Measurements from ENCODE around the gene ITPR1. TPM values are rescaled to one million over a fixed set of nuclear protein-coding genes. Genes with fewer than 3 reads are reported as not detected.

ITPR1 gene
- total and polyA plus RNA-seq, 4 donors: 3.7 to 39.4 (median 8.2) TPM

- WGBS: 87% methylated on average over 4 of the region's 4 CpGs
- Histone ChIP-seq H3K4me3 (ENCODE audit: low read depth in 1 of 3, low read length in 3 of 3) (no peak overlapping the region), H3K36me3 (ENCODE audit: control insufficient read depth in 4 of 4, insufficient read depth in 3 of 4, low read depth in 1 of 4, low read length in 3 of 4) (no peaks in the 10 kb centered on the region), H3K9ac (ENCODE audit: low read depth in 1 of 2, low read length in 2 of 2) (no peak overlapping the region), H3K9me3 (ENCODE audit: control insufficient read depth in 4 of 4, low read length in 3 of 4) (no peaks in the 10 kb centered on the region), H3K27me3 (ENCODE audit: control insufficient read depth in 4 of 4, insufficient read depth in 4 of 4, low read length in 3 of 4) (no peaks in the 10 kb centered on the region), H3K4me1 (ENCODE audit: control insufficient read depth in 4 of 4, insufficient read depth in 4 of 4, low read length in 3 of 4) (peaks cover 1 to 11% (median 3%) of the 10 kb centered on the region in 4 donors), H3K27ac (ENCODE audit: low read depth in 1 of 2, low read length in 2 of 2) (no peak overlapping the region)
- no peak for TF ChIP-seq JUND (IDR thresholded peaks at IDR 0.05)
- no peak for DNase-seq (ENCODE audit: low spot score)
Observed at GRCh38 chr3:4776399-4776979, 283.3 kb downstream of the ITPR1 start.

GRCh38 chr3:4776980-4777581 lies 283.9 kb downstream of the ITPR1 start:
- DNase-seq (ENCODE audit: low spot score): no peak
- no peak for TF ChIP-seq HNF4G (IDR thresholded peaks at IDR 0.05)
- peak in 1 of 2 donors; percentile 7 for TF ChIP-seq RAD21 (IDR thresholded peaks at IDR 0.05)
- no peak for TF ChIP-seq ATF3 (IDR thresholded peaks at IDR 0.05)
- no peak for TF ChIP-seq YY1 (IDR thresholded peaks at IDR 0.05)
- TF ChIP-seq FOXA1 (IDR thresholded peaks at IDR 0.05): no peak
- TF ChIP-seq EGR1 (IDR thresholded peaks at IDR 0.05; ENCODE audit: low read depth in 2 of 2): no peak
- no peak for TF ChIP-seq GABPA (IDR thresholded peaks at IDR 0.05 in 1 of 2, conservative IDR thresholded peaks at IDR 0.05 in 1 of 2)
- no peak overlapping the region for H3K4me3 ChIP-seq (ENCODE audit: low read depth in 1 of 3, low read length in 3 of 3)
- no peaks in the 10 kb centered on the region for H3K27me3 ChIP-seq (ENCODE audit: control insufficient read depth in 4 of 4, insufficient read depth in 4 of 4, low read length in 3 of 4)
- H3K9me3 ChIP-seq (ENCODE audit: control insufficient read depth in 4 of 4, low read length in 3 of 4): no peaks in the 10 kb centered on the region
- no peaks in the 10 kb centered on the region for H3K36me3 ChIP-seq (ENCODE audit: control insufficient read depth in 4 of 4, insufficient read depth in 3 of 4, low read depth in 1 of 4, low read length in 3 of 4)
- H3K4me1 ChIP-seq (ENCODE audit: control insufficient read depth in 4 of 4, insufficient read depth in 4 of 4, low read length in 3 of 4): peaks cover 1 to 11% (median 3%) of the 10 kb centered on the region in 4 donors
- WGBS: 58% methylated on average over 5 of the region's 5 CpGs
- H3K9ac ChIP-seq (ENCODE audit: low read depth in 1 of 2, low read length in 2 of 2): no peak overlapping the region
- no peak overlapping the region for H3K27ac ChIP-seq (ENCODE audit: low read depth in 1 of 2, low read length in 2 of 2)

- no peak overlapping the region for H3K9ac ChIP-seq (ENCODE audit: low read depth in 1 of 2, low read length in 2 of 2)
- no peak overlapping the region for H3K27ac ChIP-seq (ENCODE audit: low read depth in 1 of 2, low read length in 2 of 2)
- peaks cover 1 to 11% (median 3%) of the 10 kb centered on the region in 4 donors for H3K4me1 ChIP-seq (ENCODE audit: control insufficient read depth in 4 of 4, insufficient read depth in 4 of 4, low read length in 3 of 4)
- no peak overlapping the region for H3K4me3 ChIP-seq (ENCODE audit: low read depth in 1 of 3, low read length in 3 of 3)
- no peaks in the 10 kb centered on the region for H3K9me3 ChIP-seq (ENCODE audit: control insufficient read depth in 4 of 4, low read length in 3 of 4)
- no peaks in the 10 kb centered on the region for H3K27me3 ChIP-seq (ENCODE audit: control insufficient read depth in 4 of 4, insufficient read depth in 4 of 4, low read length in 3 of 4)
- no peak for DNase-seq (ENCODE audit: low spot score)
- no peaks in the 10 kb centered on the region for H3K36me3 ChIP-seq (ENCODE audit: control insufficient read depth in 4 of 4, insufficient read depth in 3 of 4, low read depth in 1 of 4, low read length in 3 of 4)
- 95% methylated on average over 2 of the region's 2 CpGs for WGBS
- TF ChIP-seq ATF3 (IDR thresholded peaks at IDR 0.05) (no peak), HNF4G (IDR thresholded peaks at IDR 0.05) (no peak), FOXA2 (IDR thresholded peaks at IDR 0.05) (no peak), RXRA (IDR thresholded peaks at IDR 0.05) (no peak), CTCF (IDR thresholded peaks at IDR 0.05; ENCODE audit: low read depth, low read length, missing input control) (no peak), SP1 (IDR thresholded peaks at IDR 0.05) (no peak), GABPA (IDR thresholded peaks at IDR 0.05 in 1 of 2, conservative IDR thresholded peaks at IDR 0.05 in 1 of 2) (no peak), RAD21 (IDR thresholded peaks at IDR 0.05) (no peak), FOXA1 (IDR thresholded peaks at IDR 0.05) (no peak), YY1 (IDR thresholded peaks at IDR 0.05) (no peak), TAF1 (conservative IDR thresholded peaks at IDR 0.05) (no peak), ZBTB33 (IDR thresholded peaks at IDR 0.05) (no peak), NR2F2 (IDR thresholded peaks at IDR 0.05) (no peak), MAX (IDR thresholded peaks at IDR 0.05) (no peak), EGR1 (IDR thresholded peaks at IDR 0.05; ENCODE audit: low read depth in 2 of 2) (no peak), REST (IDR thresholded peaks at IDR 0.05) (no peak), JUND (IDR thresholded peaks at IDR 0.05) (no peak), HNF4A (conservative IDR thresholded peaks at IDR 0.05) (no peak)
Observed at GRCh38 chr3:4778119-4778518, 285.0 kb downstream of the ITPR1 start.
